GM19023 (cell line): ENCODE measurements around the gene CHGA.

ENCODE experiments used
- ATAC-seq: cut with Tn5 transposase; IDR thresholded peaks from one replicate; pipeline ENCODE4 v1.9.1; 2021; ENCODE audit warnings: mild to moderate bottlenecking, moderate library complexity; ENCODE audit not compliant: unreplicated experiment

The CHGA gene

DNA sequence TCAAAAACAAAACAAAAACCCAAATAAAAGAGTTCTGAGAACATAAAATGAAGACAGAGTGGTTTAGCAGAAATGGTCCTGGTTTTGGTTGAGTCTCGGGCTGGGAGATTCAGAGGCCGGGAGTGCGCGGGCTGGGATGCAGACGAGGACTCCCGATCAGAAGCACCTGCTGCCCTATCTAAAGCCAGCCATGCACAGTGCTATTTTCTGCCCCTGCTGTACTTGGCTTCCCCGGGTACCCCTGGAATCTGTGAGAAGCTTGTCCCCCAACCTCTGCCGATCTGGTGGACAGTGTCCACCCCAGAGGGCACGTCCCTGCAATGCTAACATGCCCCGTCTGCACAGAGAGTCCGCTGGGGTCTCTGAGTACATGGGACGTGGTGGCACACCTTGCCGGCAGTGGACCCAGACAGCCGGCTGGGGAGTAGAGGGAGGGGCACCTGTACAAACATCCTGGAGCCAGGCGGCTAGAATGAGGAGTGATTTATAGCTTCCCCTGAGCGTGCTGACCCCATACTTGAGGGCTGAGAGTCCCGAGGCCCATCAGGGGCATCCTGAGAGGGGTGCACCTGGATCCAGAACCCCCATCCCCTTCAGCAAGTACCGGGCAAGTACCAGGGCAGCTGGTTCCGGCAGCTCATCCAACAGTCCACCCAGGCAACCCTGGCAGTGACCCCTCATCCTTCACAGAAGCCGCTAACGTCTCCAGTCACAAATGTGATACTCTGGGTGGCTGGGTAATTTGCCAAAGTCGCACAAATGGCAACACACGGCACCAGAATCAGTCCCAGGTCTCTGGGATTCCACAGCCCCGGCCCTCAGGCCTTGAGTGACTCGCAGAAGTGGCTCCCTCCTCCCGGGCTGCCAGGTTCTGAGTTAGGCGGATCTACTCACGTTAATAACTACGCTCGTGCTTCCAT, 37.1 kb downstream of the CHGA start:
- no peak for ATAC-seq

GRCh38 chr14:92960706-92961566, 38.0 kb downstream of the CHGA start:
- ATAC-seq: no peak

- no peak for ATAC-seq
Measured at GRCh38 chr14:92961567-92961855, 38.6 kb downstream of the CHGA start.

- ATAC-seq: no peak
Measured at GRCh38 chr14:92962031-92962830, 39.3 kb downstream of the CHGA start.

- no peak for ATAC-seq
Measured at GRCh38 chr14:92962831-92963095, 39.8 kb downstream of the CHGA start.

- no peak for ATAC-seq
Measured at GRCh38 chr14:92963301-92964123, 40.6 kb downstream of the CHGA start.

- no peak for ATAC-seq
Measured at GRCh38 chr14:92964124-92965109, 41.5 kb downstream of the CHGA start.

- ATAC-seq: no peak
Measured at GRCh38 chr14:92965281-92965680, 42.3 kb downstream of the CHGA start.

GRCh38 chr14:92967346-92967926, 44.5 kb downstream of the CHGA start:
- no peak for ATAC-seq

GRCh38 chr14:92968291-92969020, 45.5 kb downstream of the CHGA start:
- ATAC-seq: no peak

- no peak for ATAC-seq
Measured at GRCh38 chr14:92969430-92969829, 46.5 kb downstream of the CHGA start.

DNA sequence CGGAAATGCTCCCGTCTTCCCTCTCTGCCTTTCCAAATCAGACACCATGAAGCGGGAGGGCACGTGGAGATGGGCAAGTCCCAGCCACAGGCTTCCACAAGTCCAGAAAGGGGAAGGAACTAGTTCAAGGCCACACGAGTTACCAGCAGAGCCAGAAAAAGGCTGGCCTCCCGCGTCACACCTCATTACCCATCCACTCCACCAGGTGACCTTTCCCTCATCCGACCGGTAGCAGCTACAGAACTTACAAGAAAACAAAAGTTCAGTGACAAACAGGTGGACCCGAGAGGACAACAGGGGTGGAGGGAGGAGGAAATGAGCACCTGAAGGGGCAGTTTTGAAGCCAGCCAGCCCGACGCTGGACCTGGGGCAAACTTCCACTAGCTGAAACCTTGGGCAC, 46.9 kb downstream of the CHGA start:
- no peak for ATAC-seq

- ATAC-seq: no peak
Measured at GRCh38 chr14:92970271-92970670, 47.3 kb downstream of the CHGA start.

GRCh38 chr14:92971601-92972180, 48.7 kb downstream of the CHGA start:
- no peak for ATAC-seq

GRCh38 chr14:92973261-92973797, 50.4 kb downstream of the CHGA start:
- ATAC-seq: no peak

DNA sequence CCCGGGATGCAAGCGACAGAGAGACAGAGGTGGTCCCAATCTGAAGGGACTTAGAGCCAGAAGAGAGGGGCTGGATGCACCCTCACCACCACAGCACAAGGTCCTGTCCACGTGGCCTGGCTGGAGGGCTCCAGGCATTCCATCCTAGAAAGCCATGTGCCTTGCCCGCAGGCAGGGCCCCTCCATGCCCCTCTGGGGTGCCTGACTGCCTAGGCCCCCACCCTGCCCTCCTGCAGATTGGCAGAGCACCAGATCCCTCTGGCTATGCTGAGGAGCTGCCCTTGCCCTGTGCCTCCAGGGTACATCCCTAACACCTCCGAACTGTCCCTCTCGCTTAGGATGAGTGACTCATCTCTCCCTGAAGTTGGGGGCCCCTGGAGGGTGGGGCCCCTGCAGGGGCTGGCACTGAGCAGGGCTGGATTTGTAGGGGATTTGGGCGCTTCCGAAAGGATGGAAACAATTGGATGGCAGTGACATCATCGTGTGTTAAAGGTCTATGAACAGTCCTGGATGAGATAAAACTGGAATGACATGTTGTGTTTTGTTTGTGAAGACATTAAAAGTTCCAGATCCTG, 50.9 kb downstream of the CHGA start:
- ATAC-seq: no peak

DNA sequence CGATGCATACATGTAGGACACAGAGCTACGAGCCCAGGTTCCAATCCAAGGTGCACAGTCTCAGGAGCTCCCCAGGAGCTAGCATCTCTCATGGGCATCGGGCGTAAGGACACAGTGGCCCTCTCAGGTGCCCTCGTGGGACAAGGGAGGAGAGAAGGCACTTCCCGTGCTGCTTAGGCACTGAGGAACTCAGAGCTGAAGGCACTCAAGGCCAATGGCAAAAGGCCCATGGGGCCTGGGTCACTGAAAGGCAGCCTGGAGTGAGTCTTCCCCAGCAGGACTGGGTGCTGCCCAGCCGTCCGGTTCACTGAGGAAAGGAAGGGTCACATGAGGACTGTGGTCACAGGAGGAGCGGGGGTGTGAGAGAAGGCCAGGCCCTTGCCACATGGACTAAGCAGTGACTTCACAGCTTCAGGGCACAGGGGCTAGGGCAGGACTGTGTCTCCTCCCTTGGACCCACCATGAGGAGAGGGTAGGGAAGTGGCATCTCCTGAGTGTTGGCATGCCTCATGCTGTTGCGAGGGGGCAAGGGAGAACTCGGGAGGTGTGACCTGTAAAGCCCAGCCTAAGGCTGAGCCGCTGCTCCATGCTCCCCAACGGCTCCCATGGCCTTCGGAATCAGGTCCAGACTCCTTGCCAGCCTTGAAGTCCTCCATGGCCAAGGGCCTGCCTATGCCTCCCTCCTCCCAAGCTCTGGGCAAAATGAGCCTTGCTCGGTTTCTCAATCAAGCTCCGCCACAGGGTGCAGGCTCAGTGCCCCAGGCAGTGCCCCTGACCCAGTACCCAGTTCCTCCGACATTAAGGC, 51.8 kb downstream of the CHGA start:
- no peak for ATAC-seq
